Calu3 (cell line): ENCODE results near the gene CACNA2D3. TPM values are rescaled to one million over a fixed set of nuclear protein-coding genes. Genes with fewer than 3 reads are reported as not detected.

ENCODE experiments used
- BruUV-seq: library from RNA; stranded (reverse); fragments of 400-500 nt; replicated peaks from 2 replicates; lab custom pipeline; 2021; lab: Mats Ljungman, UMichigan
- CTCF ChIA-PET: fragments of 300-600 bp; sonication (Branson Sonifier 250); formaldehyde crosslinking; loops from one replicate; lab custom pipeline; 2022; ENCODE audit warnings: antibody characterized with exemption; lab: Charles Lee
- DNase-seq: peaks from one replicate; pipeline ENCODE4 v3.0.0; 2022
- H3K27ac Mint-ChIP-seq: one replicate; pipeline ENCODE4 v1.8.0; 2022; ENCODE audit warnings: mixed read lengths; ENCODE audit not compliant: unreplicated experiment
- H3K27me3 Mint-ChIP-seq: one replicate; pipeline ENCODE4 v1.8.0; 2022; ENCODE audit warnings: mixed read lengths; ENCODE audit not compliant: unreplicated experiment
- H3K36me3 Mint-ChIP-seq: one replicate; pipeline ENCODE4 v1.8.0; 2022; ENCODE audit warnings: mild to moderate bottlenecking, moderate library complexity, mixed read lengths; ENCODE audit not compliant: insufficient read depth, unreplicated experiment
- H3K4me1 Mint-ChIP-seq: one replicate; pipeline ENCODE4 v1.8.0; 2022; ENCODE audit warnings: mild to moderate bottlenecking, low read depth, mixed read lengths; ENCODE audit not compliant: unreplicated experiment
- H3K4me3 Mint-ChIP-seq: one replicate; pipeline ENCODE4 v1.8.0; 2022; ENCODE audit warnings: mild to moderate bottlenecking, low read depth, moderate library complexity, mixed read lengths; ENCODE audit not compliant: unreplicated experiment
- H3K9me3 Mint-ChIP-seq: one replicate; pipeline ENCODE4 v1.8.0; 2022; ENCODE audit warnings: low read depth, mixed read lengths; ENCODE audit not compliant: unreplicated experiment
- intact Hi-C: fragments of 100-400 bp; cut with micrococcal nuclease; formaldehyde crosslinking; loops from one replicate; pipeline ENCODE4 v1.10.0; 2022; ENCODE audit not compliant: unreplicated experiment
- total RNA-seq: library from RNA; stranded (reverse); gene quantifications from 2 replicates; pipeline ENCODE4 v1.2.3, GENCODE V29; 2022
- TF ChIP-seq, protein P1 (sequence below): fragments of 200-600 bp; IDR thresholded peaks from one replicate; pipeline ENCODE4 v1.8.0; 2022; ENCODE audit warnings: antibody characterized with exemption; ENCODE audit not compliant: unreplicated experiment

Gene CACNA2D3
- total RNA-seq, 1 experiment from 2014 or later = not detected

- Mint-ChIP-seq H3K4me3 (no peak overlapping the region), H3K36me3 (no peaks in the 10 kb centered on the region), H3K9me3 (no peaks in the 10 kb centered on the region), H3K27ac (no peak overlapping the region), H3K27me3 (peaks cover 63% of the 10 kb centered on the region), H3K4me1 (no peaks in the 10 kb centered on the region)
- TF ChIP-seq, protein P1, sequence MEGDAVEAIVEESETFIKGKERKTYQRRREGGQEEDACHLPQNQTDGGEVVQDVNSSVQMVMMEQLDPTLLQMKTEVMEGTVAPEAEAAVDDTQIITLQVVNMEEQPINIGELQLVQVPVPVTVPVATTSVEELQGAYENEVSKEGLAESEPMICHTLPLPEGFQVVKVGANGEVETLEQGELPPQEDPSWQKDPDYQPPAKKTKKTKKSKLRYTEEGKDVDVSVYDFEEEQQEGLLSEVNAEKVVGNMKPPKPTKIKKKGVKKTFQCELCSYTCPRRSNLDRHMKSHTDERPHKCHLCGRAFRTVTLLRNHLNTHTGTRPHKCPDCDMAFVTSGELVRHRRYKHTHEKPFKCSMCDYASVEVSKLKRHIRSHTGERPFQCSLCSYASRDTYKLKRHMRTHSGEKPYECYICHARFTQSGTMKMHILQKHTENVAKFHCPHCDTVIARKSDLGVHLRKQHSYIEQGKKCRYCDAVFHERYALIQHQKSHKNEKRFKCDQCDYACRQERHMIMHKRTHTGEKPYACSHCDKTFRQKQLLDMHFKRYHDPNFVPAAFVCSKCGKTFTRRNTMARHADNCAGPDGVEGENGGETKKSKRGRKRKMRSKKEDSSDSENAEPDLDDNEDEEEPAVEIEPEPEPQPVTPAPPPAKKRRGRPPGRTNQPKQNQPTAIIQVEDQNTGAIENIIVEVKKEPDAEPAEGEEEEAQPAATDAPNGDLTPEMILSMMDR = no peak
- intact Hi-C loops = no loop called here
- no peak for DNase-seq
- BruUV-seq = no TSS peak
- CTCF ChIA-PET = no interaction called here
Measured at GRCh38 chr3:54262946-54263345, 140.6 kb downstream of the CACNA2D3 start.

- H3K4me1 Mint-ChIP-seq = no peaks in the 10 kb centered on the region
- no peaks in the 10 kb centered on the region for H3K9me3 Mint-ChIP-seq
- TF ChIP-seq, protein P1 = no peak
- no peak for DNase-seq
- no peak overlapping the region for H3K4me3 Mint-ChIP-seq
- no peaks in the 10 kb centered on the region for H3K36me3 Mint-ChIP-seq
- H3K27me3 Mint-ChIP-seq = peaks cover 57% of the 10 kb centered on the region
- intact Hi-C loops = no loop called here
- CTCF ChIA-PET = no interaction called here
- no TSS peak for BruUV-seq
- H3K27ac Mint-ChIP-seq = no peak overlapping the region
Measured at GRCh38 chr3:54264050-54264449, 141.7 kb downstream of the CACNA2D3 start.

DNA sequence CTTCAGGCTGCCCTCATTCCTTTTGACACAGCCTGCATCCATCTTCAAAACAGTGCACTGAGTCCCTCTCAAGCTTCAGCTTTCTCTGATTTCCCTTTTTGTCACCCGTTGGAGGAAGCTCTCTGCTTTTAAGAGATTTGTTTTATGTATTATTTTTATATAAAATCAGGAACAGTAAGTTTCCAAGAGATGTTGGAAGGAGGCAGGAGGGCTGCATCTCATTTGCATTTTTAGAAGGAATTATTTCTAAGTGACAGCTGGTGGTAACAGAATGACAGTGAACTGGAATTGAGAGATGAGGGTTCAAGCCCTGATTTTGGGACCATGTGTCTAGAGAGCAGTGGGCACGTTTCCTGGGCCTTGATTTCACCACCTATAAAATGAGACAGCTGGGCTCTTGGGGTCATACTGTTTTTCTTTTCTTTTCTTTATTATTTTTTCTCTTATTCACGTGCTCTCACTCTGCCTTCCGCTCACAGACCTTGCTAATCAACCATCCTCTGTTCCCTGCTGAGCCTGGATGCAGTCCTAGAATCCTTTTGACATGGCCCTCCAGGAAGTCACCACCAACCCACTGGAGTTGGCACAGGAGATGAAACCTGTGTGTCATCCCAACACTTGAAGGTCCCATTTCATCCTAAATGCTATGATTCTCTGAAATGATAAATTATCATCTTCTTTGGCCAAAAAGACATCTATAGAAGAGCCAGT lies 148.6 kb downstream of the CACNA2D3 start:
- Mint-ChIP-seq H3K9me3 (peaks cover 3% of the 10 kb centered on the region), H3K36me3 (no peaks in the 10 kb centered on the region), H3K27me3 (peaks cover 57% of the 10 kb centered on the region), H3K27ac (no peak overlapping the region), H3K4me3 (no peak overlapping the region), H3K4me1 (no peaks in the 10 kb centered on the region)
- DNase-seq = no peak
- intact Hi-C loops = no loop called here
- TF ChIP-seq, protein P1 = no peak
- BruUV-seq = no TSS peak
- CTCF ChIA-PET = no interaction called here

GRCh38 chr3:54273791-54274190 lies 151.4 kb downstream of the CACNA2D3 start:
- DNase-seq = no peak
- no TSS peak for BruUV-seq
- no peaks in the 10 kb centered on the region for H3K36me3 Mint-ChIP-seq
- TF ChIP-seq, protein P1 = no peak
- no peak overlapping the region for H3K4me3 Mint-ChIP-seq
- CTCF ChIA-PET = no interaction called here
- intact Hi-C loops = no loop called here
- no peaks in the 10 kb centered on the region for H3K4me1 Mint-ChIP-seq
- no peak overlapping the region for H3K27ac Mint-ChIP-seq
- peaks cover 3% of the 10 kb centered on the region for H3K9me3 Mint-ChIP-seq
- peaks cover 46% of the 10 kb centered on the region for H3K27me3 Mint-ChIP-seq
